SK-N-MC (cell line): Measurements from ENCODE around the gene PHYH.

Source experiments
- EZH2 ChIP-seq: fragments of 200-600 bp; sonication (generic); IDR thresholded peaks from one replicate; pipeline ENCODE4 v1.6.1; 2017; ENCODE audit warnings: antibody characterized with exemption
- FOXP2 ChIP-seq: optimal IDR thresholded peaks from 2 replicates; pipeline ENCODE3; 2011; ENCODE audit warnings: mild to moderate bottlenecking, moderate library complexity; ENCODE audit not compliant: insufficient read depth; ENCODE audit errors: extremely low read length, control extremely low read depth
- POLR2AphosphoS5 ChIP-seq: IDR thresholded peaks from 2 replicates; pipeline ENCODE4 v1.6.1; 2012; ENCODE audit warnings: mild to moderate bottlenecking, low read depth, low read length, borderline replicate concordance

DNA sequence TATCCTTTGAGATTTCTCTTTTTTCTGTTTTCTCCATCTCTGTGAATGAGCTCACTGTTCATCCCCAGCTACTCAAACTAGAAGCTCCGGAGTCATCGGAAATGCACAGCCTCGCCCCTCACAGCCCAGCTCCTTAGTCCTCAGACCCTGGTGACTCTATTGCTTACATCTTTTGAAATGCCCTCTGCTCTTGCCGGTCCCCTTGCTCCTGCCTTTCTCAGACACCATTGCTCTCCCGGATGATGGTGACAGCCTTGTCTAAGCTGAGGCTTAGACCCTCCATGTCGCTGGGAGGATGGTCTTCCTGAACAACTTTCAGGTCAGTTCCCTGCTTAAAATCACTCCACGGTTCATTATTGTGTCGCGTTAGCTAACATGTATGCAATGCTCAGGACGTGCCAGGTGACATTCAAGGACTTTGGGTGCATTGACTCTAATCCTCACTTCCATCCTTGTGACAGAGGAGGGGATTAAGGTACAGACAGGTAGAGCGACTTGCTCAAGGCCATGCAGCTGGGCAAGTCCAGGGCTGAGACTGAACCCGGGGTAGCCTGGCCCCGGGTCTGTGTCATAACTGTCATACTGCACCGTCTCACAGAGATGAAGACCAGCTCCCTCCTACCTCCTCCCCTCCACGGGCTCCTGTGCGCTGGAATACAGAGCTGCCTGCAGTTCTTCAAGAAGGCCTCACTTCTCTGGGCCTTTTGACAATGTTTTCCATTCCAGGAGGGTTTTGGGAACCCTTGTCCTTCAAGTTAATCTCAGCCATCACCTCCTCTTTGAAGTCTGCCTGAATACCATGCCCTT is 61.4 kb downstream of the PHYH start:
- TF ChIP-seq EZH2 (no peak), FOXP2 (no peak), POLR2AphosphoS5 (no peak)
